ENCODE data around the gene PRDM11.

PRDM11 gene

GRCh38 chr11:45213316-45213665 is 66.9 kb downstream of the PRDM11 start:
- no peak for DNase-seq

DNA sequence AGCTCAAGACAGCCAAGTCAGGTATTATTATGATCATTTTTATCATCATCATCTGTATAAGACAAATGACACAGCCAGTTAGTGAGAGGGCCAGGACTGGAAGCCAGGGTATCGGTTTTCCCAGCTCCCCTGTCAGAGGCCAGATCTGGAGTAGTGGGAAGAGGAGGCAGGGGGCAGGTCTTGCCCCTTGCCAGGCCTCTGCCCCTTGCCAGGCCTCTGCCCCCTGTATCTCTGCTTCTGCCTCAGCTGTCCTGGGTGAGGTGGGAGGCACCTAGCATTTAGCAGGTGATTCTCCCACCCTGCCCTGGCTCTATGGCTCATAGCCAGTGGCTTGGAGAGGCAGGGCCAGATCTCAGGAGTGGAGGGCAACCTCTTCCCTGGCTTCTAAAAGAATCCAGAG is 67.3 kb downstream of the PRDM11 start:
- no peak for DNase-seq

DNA sequence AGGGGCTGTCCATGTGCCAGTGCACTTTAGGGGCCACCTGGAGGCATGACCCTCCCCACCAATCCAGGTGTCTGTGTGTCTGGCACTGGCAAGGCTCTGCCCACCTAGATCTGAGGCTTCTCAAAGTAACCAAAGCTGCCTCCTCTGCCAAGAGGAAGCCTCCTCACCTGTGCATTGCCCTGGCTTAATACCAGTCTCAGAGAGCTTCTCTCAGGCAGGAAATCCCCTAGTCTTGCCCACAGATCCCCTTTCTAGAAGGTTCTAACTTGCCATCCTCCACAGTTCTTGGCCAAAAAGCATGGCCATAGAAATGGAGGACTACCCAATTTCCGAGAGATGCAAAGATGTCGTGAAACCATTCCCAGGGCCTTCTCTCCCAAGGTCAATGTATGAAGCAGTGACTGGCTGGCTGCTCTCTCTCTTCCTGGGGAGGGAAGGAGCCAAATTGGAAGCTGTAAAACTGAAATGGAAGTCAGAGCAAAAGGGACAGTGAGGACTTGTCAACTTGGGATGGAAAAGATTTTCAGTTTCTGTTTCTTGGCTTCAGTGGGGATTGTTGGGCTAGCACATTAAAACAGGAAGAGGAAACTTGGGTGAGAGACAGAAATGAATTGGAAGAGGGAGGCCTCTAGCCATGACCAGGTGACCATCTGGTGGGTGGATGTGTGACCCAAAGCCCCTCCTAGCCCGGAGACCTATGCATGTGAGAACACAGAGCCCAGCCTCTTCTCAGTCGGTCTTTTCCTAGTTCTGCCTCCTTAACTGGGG is 68.8 kb downstream of the PRDM11 start:
- no peak for DNase-seq

DNA sequence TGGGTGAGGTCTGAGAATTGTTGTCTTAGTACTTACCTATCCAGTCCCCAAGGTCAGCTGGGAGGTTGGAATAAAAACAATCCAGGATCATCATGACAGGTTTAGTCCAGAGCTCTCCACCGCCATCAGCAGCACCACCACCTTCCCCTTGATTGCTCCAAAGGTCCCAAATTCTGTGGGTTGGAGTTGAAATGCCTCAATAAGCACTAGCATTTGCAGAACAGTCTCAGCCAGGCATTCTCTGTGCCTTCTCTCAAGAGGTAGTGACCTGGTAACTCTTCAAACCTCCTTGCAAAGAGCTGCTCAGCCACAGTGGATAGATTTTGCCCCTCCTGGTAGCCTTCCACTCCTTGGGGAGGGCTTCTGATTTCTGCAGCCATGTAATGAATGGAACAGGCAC is 69.6 kb downstream of the PRDM11 start:
- no peak for DNase-seq

DNA sequence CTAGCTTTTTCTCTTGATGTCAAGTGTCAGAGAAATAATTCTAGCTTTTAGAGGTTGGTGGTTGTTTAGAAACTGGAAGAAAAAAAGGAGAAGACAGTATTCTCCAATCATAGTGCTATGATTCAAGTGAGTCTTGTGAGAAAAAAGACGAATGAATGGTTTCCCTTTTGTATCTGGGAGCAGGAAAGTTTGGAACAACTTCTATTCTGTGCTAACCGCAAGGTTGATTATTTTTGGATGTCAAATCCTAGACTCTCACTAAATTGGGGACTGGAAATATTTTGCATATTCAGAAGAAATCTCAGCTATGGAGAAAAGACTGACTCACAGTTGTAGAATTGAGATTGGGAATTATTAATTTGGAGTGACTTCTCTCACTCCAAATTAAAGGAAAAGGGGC is 70.5 kb downstream of the PRDM11 start:
- DNase-seq = no peak

- no peak for DNase-seq
Measured at GRCh38 chr11:45217991-45218390, 71.6 kb downstream of the PRDM11 start.

DNA sequence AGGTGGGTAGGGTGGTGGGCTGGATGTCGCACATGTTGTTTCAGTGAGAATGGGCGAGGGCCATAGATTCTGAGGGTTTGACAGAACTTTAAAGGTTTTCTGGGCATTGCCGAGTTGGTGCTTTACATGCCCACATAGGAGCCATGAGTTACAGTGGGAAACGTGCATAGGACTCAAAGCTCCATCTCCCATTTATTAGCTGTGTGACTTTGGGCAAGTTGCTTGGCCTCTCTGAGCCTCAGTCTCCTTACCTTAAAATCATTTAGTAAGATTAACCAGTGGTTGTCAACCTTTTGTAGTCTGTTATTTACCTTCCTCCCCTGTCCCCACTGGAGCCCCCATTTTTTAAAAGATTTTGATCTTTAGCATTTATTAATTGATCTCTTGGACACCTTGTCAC is 72.3 kb downstream of the PRDM11 start:
- no peak for DNase-seq

GRCh38 chr11:45219411-45219810 is 73.0 kb downstream of the PRDM11 start:
- no peak for DNase-seq

DNA sequence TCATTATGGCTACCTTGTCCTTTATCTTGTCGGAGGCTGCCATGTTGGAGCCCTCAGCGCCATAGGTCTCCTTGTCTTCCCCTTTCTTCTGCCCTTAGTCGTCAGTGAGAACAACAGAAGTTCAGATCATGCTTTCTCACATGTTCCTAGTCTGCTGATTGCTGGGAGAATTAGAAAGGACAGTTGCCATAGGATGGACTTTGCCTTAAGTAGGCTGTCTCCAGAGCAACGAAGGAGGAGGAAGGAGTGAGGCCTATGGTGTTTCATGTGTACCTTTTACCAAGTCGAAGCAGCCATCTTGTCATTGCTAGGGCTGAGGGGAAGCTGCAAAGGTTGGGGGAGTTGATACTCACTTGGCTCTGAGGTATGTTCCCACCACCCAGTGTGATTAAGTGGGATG is 77.1 kb downstream of the PRDM11 start:
- DNase-seq = no peak

GRCh38 chr11:45224766-45225165 is 78.3 kb downstream of the PRDM11 start:
- DNase-seq = no peak

DNA sequence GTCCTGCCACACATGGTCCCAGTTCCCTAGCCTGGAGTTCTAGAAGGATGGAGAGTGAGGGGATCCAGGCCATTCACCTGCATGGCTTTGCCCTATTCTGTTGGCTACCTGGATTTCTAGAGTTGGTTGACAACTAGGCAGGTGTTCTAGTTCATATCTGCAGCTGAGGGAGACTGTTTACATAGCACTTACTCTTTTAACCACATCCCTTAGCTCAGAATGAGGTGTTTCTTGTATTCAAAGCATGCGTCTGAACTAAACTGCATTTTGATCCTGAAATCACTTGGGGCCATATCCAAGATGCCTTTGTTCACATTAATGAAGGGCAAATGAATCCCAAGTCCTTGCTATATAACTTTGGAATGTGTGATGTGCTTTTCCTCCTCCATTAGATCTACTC is 78.8 kb downstream of the PRDM11 start:
- DNase-seq = peak; percentile 13

DNA sequence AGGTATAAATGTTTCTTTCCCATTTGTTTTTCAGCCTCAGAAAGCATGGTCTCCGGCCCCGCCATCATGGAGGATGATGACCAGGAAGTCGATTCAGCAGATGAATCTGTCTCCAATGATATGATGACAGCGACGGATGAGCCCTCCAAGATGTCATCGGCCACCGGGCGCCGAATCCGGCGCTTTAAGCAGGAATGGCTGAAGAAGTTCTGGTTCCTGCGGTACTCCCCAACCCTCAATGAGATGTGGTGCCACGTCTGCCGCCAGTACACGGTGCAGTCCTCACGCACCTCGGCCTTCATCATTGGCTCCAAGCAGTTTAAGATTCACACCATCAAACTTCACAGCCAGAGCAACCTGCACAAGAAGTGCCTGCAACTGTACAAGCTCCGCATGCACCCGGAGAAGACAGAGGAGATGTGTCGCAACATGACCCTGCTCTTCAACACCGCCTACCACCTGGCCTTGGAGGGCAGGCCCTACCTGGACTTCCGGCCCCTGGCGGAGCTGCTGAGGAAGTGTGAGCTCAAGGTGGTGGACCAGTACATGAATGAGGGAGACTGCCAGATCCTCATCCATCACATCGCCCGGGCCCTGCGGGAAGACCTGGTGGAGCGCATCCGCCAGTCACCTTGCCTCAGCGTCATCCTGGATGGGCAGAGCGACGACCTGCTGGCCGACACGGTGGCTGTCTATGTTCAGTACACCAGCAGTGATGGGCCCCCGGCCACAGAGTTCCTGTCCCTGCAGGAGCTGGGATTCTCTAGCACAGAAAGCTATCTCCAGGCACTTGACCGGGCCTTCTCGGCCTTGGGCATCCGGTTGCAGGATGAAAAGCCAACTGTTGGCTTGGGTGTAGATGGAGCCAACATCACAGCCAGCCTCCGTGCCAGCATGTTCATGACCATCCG is 79.8 kb downstream of the PRDM11 start:
- no peak for DNase-seq

- DNase-seq = no peak
Measured at GRCh38 chr11:45226901-45227300, 80.5 kb downstream of the PRDM11 start.

- DNase-seq = no peak
Measured at GRCh38 chr11:45227836-45228235, 81.4 kb downstream of the PRDM11 start.

DNA sequence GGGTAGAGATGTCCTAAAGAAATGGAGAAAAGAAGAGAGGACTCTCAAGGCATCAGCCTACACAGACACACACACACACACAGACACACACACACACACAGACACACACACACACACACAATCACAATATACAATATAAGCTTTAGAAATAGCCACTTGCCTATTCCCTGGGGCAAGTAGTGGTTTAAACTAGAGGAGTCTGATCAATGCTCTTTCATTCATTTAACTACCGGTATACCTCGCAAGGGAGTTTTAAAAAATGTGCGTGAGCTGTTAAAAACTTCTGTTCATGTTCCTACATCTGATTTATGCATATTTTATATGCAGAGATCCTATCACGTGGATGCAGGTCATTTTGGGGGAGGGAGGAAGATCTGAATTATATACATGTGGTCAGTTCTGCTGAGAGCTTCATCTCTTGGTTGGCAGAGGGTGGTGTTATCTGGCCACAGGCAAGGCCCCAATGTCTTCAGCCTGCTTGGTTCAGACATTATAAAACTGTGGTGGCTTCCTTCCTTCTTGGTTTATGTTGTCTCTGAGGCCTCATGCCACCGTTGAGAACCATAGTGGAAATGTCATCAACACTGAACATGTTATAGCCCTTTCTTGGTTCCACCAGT is 83.1 kb downstream of the PRDM11 start:
- no peak for DNase-seq

DNA sequence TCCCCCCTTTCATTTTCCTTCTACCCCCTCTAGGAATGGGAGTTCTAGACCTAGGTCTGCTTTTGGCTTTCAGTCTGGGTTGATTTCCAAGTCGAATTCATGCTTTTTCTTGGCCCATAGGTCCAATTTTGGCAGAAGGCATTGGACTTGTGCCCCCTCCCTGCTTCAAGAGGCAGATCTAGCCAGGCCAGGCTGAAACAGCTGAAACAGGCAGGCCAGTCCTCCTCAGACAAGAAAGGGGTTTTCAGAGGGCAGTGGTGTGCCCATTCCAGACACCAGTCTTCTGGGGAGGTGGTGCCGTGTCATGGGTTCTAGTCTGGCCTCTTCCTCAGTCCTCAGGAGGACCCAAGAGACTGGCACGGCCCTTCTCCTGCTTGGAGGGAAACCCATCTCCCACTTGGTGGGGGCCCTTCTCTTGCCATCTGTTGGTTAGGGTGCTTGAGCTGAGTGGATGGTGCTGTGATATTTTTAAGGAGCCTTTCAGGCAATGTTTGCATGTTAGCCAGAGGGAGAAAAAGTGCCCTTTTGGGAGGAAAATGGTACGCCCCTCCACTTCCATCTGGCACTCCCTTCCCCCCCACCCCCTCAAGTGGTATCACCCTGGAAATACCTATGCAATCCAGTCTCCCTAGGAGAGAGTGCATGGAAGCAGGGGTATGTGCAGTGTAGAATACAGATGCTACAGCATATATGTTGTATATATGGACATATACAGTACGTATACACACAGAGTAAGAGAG is 86.1 kb downstream of the PRDM11 start:
- no peak for DNase-seq

GRCh38 chr11:45233121-45233803 is 86.8 kb downstream of the PRDM11 start:
- DNase-seq = peak; percentile 33

DNA sequence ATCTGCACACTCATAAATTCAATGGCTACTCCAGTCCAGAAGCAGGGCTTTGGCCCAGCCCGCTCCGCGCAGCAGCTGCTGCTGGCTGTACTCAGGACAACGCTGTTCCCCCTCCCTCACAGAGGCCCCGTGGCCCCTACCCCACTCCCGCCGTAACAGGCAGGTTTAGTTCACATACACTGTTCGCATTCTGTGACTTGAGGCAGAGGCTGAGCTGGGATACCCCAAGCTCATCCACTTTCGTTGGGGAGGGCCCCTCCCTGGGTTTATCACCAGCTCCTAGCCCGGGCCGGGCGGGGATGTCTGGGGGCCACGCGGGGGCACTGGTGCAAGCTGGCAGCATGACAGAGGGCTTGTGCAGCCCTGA is 87.3 kb downstream of the PRDM11 start:
- no peak for DNase-seq

DNA sequence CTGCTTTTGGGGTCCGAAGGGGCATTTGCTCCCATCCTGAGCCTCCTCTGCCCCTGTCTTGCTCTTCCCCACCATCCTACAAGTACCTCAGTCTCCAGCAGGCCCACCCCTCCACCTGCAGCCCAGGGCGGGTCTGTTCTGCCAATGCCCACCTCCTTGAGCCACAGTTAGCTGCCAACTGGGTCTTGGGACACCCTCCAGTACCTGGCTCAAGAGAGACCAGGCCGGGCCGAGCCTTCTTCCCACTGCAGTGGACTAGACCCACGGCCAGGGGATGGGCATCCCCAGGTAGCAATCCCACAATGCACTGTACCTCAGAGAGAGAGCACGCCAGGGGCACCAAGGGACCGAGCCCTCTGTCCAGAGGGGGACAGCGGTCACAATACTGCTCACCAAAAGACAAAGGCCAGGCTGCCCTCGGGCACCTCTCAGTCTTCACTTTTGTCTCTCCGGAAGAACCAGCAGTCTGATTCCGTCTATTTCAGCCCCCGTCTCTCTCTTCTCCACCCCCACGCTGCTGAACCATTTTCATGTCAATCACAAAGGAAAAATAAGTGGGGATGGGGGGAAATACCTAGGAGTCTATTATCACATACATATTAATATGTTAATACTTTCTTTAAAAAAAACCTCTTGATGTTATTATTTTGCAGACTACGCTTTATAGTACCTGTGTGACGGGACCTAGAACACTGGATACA is 88.0 kb downstream of the PRDM11 start:
- DNase-seq = no peak

DNA sequence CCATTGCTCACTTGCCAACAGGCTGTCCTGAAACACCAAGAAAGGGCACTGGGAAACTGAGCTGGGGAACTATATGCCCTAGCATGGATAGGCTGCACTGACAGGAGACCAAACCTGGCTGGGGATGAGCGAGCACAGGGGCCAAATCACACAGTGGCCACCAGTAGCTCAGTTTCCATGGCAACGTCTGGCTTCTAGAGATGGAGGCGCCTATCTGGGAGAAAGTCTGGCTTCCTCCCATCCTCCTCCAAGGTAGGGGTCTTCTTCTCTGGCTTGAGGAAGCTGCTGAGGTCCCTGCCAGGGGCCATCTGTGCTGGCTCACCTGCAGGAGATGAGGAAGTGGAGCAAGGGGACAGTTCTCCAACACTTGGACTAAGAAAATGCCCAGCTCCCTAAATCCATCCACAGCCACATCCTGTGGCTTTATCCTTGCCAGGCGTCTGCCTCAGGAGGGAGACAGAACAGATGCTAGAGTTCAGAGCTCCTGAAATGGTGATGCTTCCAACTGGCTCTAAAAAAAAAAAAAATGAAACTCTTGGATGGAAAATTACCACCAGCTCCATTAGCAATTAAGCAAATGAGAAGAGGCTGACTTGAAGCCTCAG is 91.4 kb downstream of the PRDM11 start:
- no peak for DNase-seq

DNA sequence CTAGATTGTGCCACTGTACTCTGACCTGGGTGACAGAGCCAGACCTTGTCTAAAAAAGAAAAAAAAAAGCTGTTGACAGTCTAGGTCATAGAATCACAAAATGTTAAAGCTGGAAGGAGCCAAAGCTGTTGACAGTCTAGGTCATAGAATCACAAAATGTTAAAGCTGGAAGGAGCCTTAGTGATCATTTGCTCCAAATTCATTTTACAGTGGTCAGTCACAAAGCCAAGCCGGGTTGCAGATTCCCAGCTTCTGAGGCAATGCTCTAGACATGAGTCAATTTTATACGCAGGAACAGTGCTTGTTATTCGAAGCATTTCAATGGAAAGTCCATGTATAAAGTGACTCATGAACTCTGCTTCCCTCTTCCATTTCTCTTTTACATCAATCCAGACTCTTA is 92.3 kb downstream of the PRDM11 start:
- no peak for DNase-seq

DNA sequence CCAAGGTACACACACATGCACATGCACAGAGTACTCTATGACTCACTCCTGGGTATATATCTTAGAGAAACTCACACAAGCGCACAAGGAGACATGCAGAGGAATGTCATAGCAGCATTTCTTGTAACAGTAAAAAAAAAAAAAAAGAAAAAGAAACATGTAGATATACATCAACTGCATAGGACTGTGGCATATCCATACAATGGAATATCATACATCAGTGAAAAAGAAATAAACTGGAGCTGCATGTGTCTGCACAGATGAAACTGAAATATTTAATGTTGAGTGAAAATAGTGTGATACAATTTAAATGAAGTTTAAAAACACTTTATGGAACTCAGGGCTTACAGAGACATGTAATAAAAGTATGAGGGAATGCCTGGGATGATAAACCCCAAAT is 93.3 kb downstream of the PRDM11 start:
- no peak for DNase-seq
